K562 (cell line): ENCODE measurements around the gene PRDM11. TPM values are rescaled to one million over a fixed set of nuclear protein-coding genes. Genes with fewer than 3 reads are reported as not detected.

ENCODE experiments used
- ARID4B ChIP-seq: sonication (generic); formaldehyde crosslinking; IDR thresholded peaks from 2 replicates; pipeline ENCODE4 v1.8.0; 2022; ENCODE audit warnings: mild to moderate bottlenecking, missing genetic modification reagents
- BDP1 ChIP-seq: IDR thresholded peaks from 3 replicates; pipeline ENCODE4 v1.6.1; 2011; ENCODE audit not compliant: insufficient read length, insufficient read depth
- CREM ChIP-seq: IDR thresholded peaks from 2 replicates; pipeline ENCODE4 v1.6.1; 2014; ENCODE audit warnings: antibody characterized with exemption, low read depth
- EHMT2 ChIP-seq: fragments of 450-650 bp; IDR thresholded peaks from 2 replicates; pipeline ENCODE4 v1.6.1; 2018; ENCODE audit warnings: antibody characterized with exemption
- EWSR1 ChIP-seq: fragments of 450-650 bp; IDR thresholded peaks from 2 replicates; pipeline ENCODE4 v1.6.1; 2018; ENCODE audit warnings: borderline replicate concordance, mild to moderate bottlenecking, low read depth, moderate library complexity; ENCODE audit not compliant: partially characterized antibody
- FOXA3 ChIP-seq, 2 experiments: fragments of 450-650 bp in 1 of 2; sonication (generic) in 1 of 2; formaldehyde crosslinking; IDR thresholded peaks in 1 of 2; conservative IDR thresholded peaks in 1 of 2; 2 replicates each; pipeline versions ENCODE4 v1.4.0 to v1.8.0; 2020 to 2022; ENCODE audit warnings: mild to moderate bottlenecking in 2 of 2, missing genetic modification reagents in 1 of 2
- FOXJ3 ChIP-seq: sonication (generic); formaldehyde crosslinking; IDR thresholded peaks from 2 replicates; pipeline ENCODE4 v1.4.0; 2020; ENCODE audit warnings: mild to moderate bottlenecking, missing genetic modification reagents
- HDAC2 ChIP-seq: fragments of 450-650 bp; IDR thresholded peaks from 2 replicates; pipeline ENCODE4 v1.6.1; 2016; ENCODE audit warnings: mild to moderate bottlenecking
- MIER1 ChIP-seq: fragments of 450-650 bp; IDR thresholded peaks from 2 replicates; pipeline ENCODE4 v1.6.1; 2016; ENCODE audit warnings: antibody characterized with exemption, mild to moderate bottlenecking, low read depth
- RREB1 ChIP-seq: fragments of 250-450 bp; sonication (Bioruptor Pico); IDR thresholded peaks from 2 replicates; pipeline ENCODE4 v1.4.0; 2020
- TAF15 ChIP-seq: fragments of 200-400 bp; formaldehyde crosslinking; IDR thresholded peaks from 2 replicates; pipeline ENCODE4 v1.6.1; 2017; ENCODE audit warnings: mild to moderate bottlenecking, low read depth, low read length, moderate library complexity
- TRIM24 ChIP-seq, 2 experiments: fragments of 450-650 bp; IDR thresholded peaks; 2 replicates each; pipeline ENCODE4 v1.6.1; 2016
- ZKSCAN1 ChIP-seq: fragments of 150-350 bp; IDR thresholded peaks from 2 replicates; pipeline ENCODE4 v1.6.1; 2016; ENCODE audit warnings: low read depth, low read length
- ZNF24 ChIP-seq: fragments of 450-650 bp; IDR thresholded peaks from 2 replicates; pipeline ENCODE4 v1.6.1; 2016
- polyA plus RNA-seq, 8 experiments: library from polyadenylated mRNA; depleted of rRNA in 4 of 8; stranded (reverse) in 5 of 8; unstranded in 3 of 8; fragments of >200 nt; fragmentation: Nextera tagmentation in 2 of 8; fragmentation: Illumina TruSeq in 1 of 8; extraction: Ambion mirVana in 2 of 8; extraction: Trizol in 1 of 8; gene quantifications; 2 replicates each; pipeline versions ENCODE4 v1.2.1 to v1.2.3, GENCODE V29; 2011 to 2014; ENCODE audit warnings: inconsistent platforms in 1 of 8, missing spikeins in 1 of 8
- total RNA-seq, 7 experiments: library from RNA; depleted of rRNA in 6 of 7; stranded (reverse); fragments of >200 nt in 6 of 7; fragmentation: Illumina TruSeq in 2 of 7; extraction: Trizol in 2 of 7; gene quantifications; 2 replicates each; pipeline versions ENCODE4 v1.2.1 to v1.2.3, GENCODE V29; 2011 to 2021; ENCODE audit warnings: low replicate concordance in 1 of 7

The PRDM11 gene
- total and polyA plus RNA-seq, 9 of the 15 experiments (the other 6 are each of a cell fraction or from before 2014, with no cell fraction given), result 0.01 to 1.1 (median 0.29) TPM

- TF ChIP-seq BDP1 (no peak), ARID4B (CRISPR knock-in tag) (no peak), CREM (no peak), EHMT2 (no peak), TRIM24 (IDR thresholded peaks at IDR 0.05) (no peak), MIER1 (no peak), EWSR1 (no peak), TAF15 (no peak), FOXA3 (CRISPR knock-in tag; conservative IDR thresholded peaks at IDR 0.05 in 1 of 2, IDR thresholded peaks at IDR 0.05 in 1 of 2) (no peak), FOXJ3 (CRISPR knock-in tag) (no peak), HDAC2 (no peak), ZKSCAN1 (no peak), RREB1 (no peak), ZNF24 (no peak)
These were observed 70.5 kb downstream of the PRDM11 start (continued) for GRCh38 chr11:45216901-45217300.
